Aortic smooth muscle cell (primary cell): ENCODE measurements around the gene MAGEB6B. TPM values are rescaled to one million over a fixed set of nuclear protein-coding genes. Genes with fewer than 3 reads are reported as not detected.

Experiments used
- total RNA-seq: library from RNA; depleted of rRNA; stranded (reverse); fragments of >200 nt; gene quantifications from 2 replicates; pipeline ENCODE4 v1.2.3, GENCODE V29; 2014

The MAGEB6B gene
- total RNA-seq = not detected in 2 replicates

GRCh38 chrX:26160301-26160700 is at the start of gene MAGEB6B:
TSS of gene MAGEB6B (plus strand) at chrX:26160601. CDS start at chrX:26160601, 0 bp downstream.

GRCh38 chrX:26138274-26138673 is 22.1 kb upstream of the MAGEB6B start, which contains the start of gene MAGEB18:
TSS of gene MAGEB18 (plus strand) at chrX:26138343. CDS start at chrX:26138986, 643 bp downstream.

GRCh38 chrX:26192204-26192603 is 31.8 kb downstream of the MAGEB6B start, which contains the start of gene MAGEB6:
TSS of gene MAGEB6 (plus strand) at chrX:26192440. CDS start at chrX:26193847, 1,407 bp downstream.

Other genes with a start within 250 kb of the MAGEB6B start
- not detected in 2 replicates for gene MAGEB18, start 22.3 kb upstream of the MAGEB6B start, total RNA-seq
- not detected in 2 replicates for gene MAGEB6, start 31.8 kb downstream of the MAGEB6B start, total RNA-seq
- gene MAGEB5, start 55.6 kb downstream of the MAGEB6B start, total RNA-seq = not detected in 2 replicates